CD4-positive, CD25-positive, alpha-beta regulatory T cell (primary cell): ENCODE results near the gene NTM. TPM values are rescaled to one million over a fixed set of nuclear protein-coding genes. Genes with fewer than 3 reads are reported as not detected.

Experiments used
- ATAC-seq, 2 donors: fragments of 150-1000 bp; cut with Tn5 transposase; one replicate each; pipeline ENCODE4 v1.10.0; 2021; ENCODE audit warnings: low read depth in 2 of 2, moderate number of reproducible peaks in 2 of 2, moderate library complexity in 1 of 2
- DNase-seq, 3 donors: peaks; one replicate each; pipeline versions ENCODE4 v3.0.0 to v3.0.0-alpha.2; 2012 to 2022; ENCODE audit warnings: mixed read lengths in 1 of 3
- H3K27ac ChIP-seq: one replicate; pipeline ENCODE4 v1.7.0; 2013; ENCODE audit warnings: mild to moderate bottlenecking, low read length; ENCODE audit not compliant: insufficient read depth, poor library complexity, severe bottlenecking
- H3K27me3 ChIP-seq: one replicate; pipeline ENCODE4 v1.7.0; 2013; ENCODE audit warnings: low read length; ENCODE audit not compliant: control insufficient read depth, insufficient read depth
- H3K36me3 ChIP-seq: one replicate; pipeline ENCODE4 v1.7.0; 2013; ENCODE audit warnings: mild to moderate bottlenecking, low read length, moderate library complexity; ENCODE audit not compliant: control insufficient read depth, insufficient read depth
- H3K4me1 ChIP-seq: 2 replicates; pipeline ENCODE4 v1.7.0; 2013; ENCODE audit warnings: mild to moderate bottlenecking, low read length; ENCODE audit not compliant: insufficient read depth, control insufficient read depth, poor library complexity, severe bottlenecking
- H3K4me3 ChIP-seq: one replicate; pipeline ENCODE4 v1.7.0; 2013; ENCODE audit warnings: low read depth, mild to moderate bottlenecking, low read length, moderate library complexity
- H3K9me3 ChIP-seq, 2 experiments: 1 replicate in 1 of 2; 2 replicates in 1 of 2; pipeline ENCODE4 v1.7.0; 2013; ENCODE audit warnings: low read length in 2 of 2, mild to moderate bottlenecking in 1 of 2, moderate library complexity in 1 of 2; ENCODE audit not compliant: control insufficient read depth in 2 of 2
- H3K27ac Mint-ChIP-seq, 3 donors: one replicate each; pipeline ENCODE4 v1.8.0; 2020 to 2022; ENCODE audit warnings: mild to moderate bottlenecking in 3 of 3, mixed read lengths in 3 of 3, moderate library complexity in 2 of 3
- H3K27me3 Mint-ChIP-seq: one replicate; pipeline ENCODE4 v1.8.0; 2022; ENCODE audit warnings: mild to moderate bottlenecking, mixed read lengths
- H3K36me3 Mint-ChIP-seq: one replicate; pipeline ENCODE4 v1.8.0; 2020; ENCODE audit warnings: mixed read lengths
- H3K4me1 Mint-ChIP-seq, 4 donors: one replicate each; pipeline ENCODE4 v1.8.0; 2020 to 2022; ENCODE audit warnings: mixed read lengths in 4 of 4, mild to moderate bottlenecking in 1 of 4
- H3K4me3 Mint-ChIP-seq, 4 donors: one replicate each; pipeline ENCODE4 v1.8.0; 2020 to 2022; ENCODE audit warnings: mild to moderate bottlenecking in 4 of 4, mixed read lengths in 4 of 4, moderate library complexity in 3 of 4
- H3K9me3 Mint-ChIP-seq, 7 donors: one replicate each; pipeline ENCODE4 v1.8.0; 2020 to 2022; ENCODE audit warnings: mixed read lengths in 7 of 7, mild to moderate bottlenecking in 3 of 7, moderate library complexity in 2 of 7
- polyA plus RNA-seq, 4 donors: library from polyadenylated mRNA; unstranded; fragments of 300-500 nt; fragmentation: Illumina TruSeq; gene quantifications; one replicate each; pipeline ENCODE4 v1.2.3, GENCODE V29; 2021
- total RNA-seq: library from RNA; stranded (reverse); gene quantifications from one replicate; pipeline ENCODE4 v1.2.3, GENCODE V29; 2022

NTM gene
- total and polyA plus RNA-seq, 5 donors from 2014 or later, result 1.3 TPM; not detected in 4

DNA sequence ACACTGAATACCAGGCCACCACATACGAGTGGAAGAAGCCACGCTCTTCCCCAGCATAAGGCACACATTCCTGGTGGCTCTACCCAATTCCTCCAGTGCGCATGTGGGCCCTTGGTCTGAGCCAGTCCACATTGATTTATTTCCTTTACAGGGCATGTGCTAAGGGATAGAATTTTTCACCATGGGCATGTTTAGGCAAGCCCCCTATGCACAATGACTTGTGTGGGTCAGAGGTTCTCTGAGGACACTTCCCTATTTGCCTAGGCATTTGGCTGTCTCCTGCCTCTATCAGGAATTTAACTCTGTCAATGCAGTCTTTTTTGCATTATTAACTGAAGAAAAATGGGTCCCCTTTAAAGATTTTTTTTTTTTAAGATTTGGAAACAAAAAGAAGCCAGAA lies 718.1 kb downstream of the NTM start:
- no peaks in the 10 kb centered on the region for H3K36me3 Mint-ChIP-seq
- Histone ChIP-seq H3K27ac (no peak overlapping the region), H3K9me3 (peaks cover 6 to 10% of the 10 kb centered on the region in 2 experiments), H3K27me3 (no peaks in the 10 kb centered on the region), H3K36me3 (no peaks in the 10 kb centered on the region), H3K4me3 (no peak overlapping the region), H3K4me1 (no peaks in the 10 kb centered on the region)
- ATAC-seq (no peak), DNase-seq (no peak)
- peaks cover 0 to 15% (median 4%) of the 10 kb centered on the region in 7 donors for H3K9me3 Mint-ChIP-seq
- no peaks in the 10 kb centered on the region for H3K4me1 Mint-ChIP-seq
- no peak overlapping the region for H3K4me3 Mint-ChIP-seq
- H3K27me3 Mint-ChIP-seq, result no peaks in the 10 kb centered on the region
- H3K27ac Mint-ChIP-seq, result no peak overlapping the region

DNA sequence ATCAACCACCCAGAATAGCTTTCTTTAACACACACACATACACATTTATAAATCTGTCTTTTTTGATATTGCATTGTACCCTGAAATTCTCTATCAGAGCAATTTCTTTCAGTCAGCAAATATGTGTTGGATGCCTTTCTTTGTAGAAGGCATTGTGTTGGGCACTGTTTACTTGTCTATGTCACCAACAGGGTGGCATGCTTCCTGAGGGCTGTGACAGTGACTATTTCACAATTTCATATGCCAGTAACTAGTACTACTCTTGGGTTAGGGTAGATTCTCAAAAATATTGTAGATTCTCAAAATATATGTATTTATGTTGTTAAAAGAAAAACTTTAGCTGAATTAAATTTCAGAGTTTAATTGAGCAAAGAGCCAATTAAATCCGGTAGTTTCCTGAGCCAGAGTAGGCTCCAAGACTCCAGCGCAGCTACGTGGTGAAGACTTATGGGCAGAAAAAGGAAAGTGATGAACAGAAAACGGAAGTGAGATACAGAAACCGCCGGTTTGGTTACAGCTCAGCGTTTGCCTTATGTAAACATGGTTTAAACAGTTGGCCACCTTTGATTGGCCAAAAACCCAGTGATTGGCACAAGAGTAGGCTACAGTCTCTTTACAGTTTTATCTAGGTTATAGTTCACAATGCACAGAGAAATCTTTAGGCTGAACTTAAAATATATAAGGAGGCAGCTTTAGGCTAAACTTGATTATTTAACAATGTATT lies 723.3 kb downstream of the NTM start:
- ATAC-seq, result no peak
- no peak overlapping the region for H3K27ac ChIP-seq
- no peaks in the 10 kb centered on the region for H3K4me1 ChIP-seq
- Mint-ChIP-seq H3K27ac (no peak overlapping the region), H3K9me3 (peaks cover 0 to 4% (median 0%) of the 10 kb centered on the region in 7 donors), H3K27me3 (no peaks in the 10 kb centered on the region), H3K4me3 (no peak overlapping the region), H3K36me3 (no peaks in the 10 kb centered on the region), H3K4me1 (no peaks in the 10 kb centered on the region)
- H3K36me3 ChIP-seq, result no peaks in the 10 kb centered on the region
- no peaks in the 10 kb centered on the region for H3K27me3 ChIP-seq
- no peaks in the 10 kb centered on the region for H3K9me3 ChIP-seq
- no peak overlapping the region for H3K4me3 ChIP-seq
- DNase-seq, result no peak

DNA sequence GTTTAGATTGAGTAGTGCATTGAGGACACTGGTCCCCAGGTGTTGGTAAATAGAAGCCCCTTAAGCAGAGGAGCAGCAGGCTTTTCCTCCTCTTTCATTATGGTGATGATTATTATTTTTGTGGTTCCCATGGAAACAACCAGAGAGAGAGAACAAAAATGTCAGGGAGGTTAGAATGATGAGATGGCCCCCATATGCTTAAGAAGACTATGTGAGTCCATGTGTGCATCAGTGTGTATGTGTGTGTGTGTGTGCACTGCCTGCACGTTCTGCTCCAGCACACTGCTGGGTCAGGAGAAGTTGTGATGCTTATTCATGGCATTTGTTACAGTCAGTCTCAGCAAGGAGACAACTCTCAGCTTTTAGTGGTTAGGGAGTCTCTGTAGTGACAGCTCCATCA lies 724.2 kb downstream of the NTM start:
- no peak overlapping the region for H3K27ac Mint-ChIP-seq
- Histone ChIP-seq H3K27ac (no peak overlapping the region), H3K27me3 (no peaks in the 10 kb centered on the region), H3K9me3 (no peaks in the 10 kb centered on the region), H3K4me3 (no peak overlapping the region), H3K4me1 (no peaks in the 10 kb centered on the region), H3K36me3 (no peaks in the 10 kb centered on the region)
- ATAC-seq, result no peak
- H3K4me3 Mint-ChIP-seq, result no peak overlapping the region
- no peaks in the 10 kb centered on the region for H3K4me1 Mint-ChIP-seq
- peaks cover 0 to 4% (median 0%) of the 10 kb centered on the region in 7 donors for H3K9me3 Mint-ChIP-seq
- H3K27me3 Mint-ChIP-seq, result no peaks in the 10 kb centered on the region
- DNase-seq, result no peak
- no peaks in the 10 kb centered on the region for H3K36me3 Mint-ChIP-seq

GRCh38 chr11:132095230-132096131 lies 725.1 kb downstream of the NTM start:
- Histone ChIP-seq H3K4me3 (no peak overlapping the region), H3K36me3 (no peaks in the 10 kb centered on the region), H3K27ac (no peak overlapping the region), H3K27me3 (no peaks in the 10 kb centered on the region), H3K4me1 (no peaks in the 10 kb centered on the region), H3K9me3 (no peaks in the 10 kb centered on the region)
- Mint-ChIP-seq H3K36me3 (no peaks in the 10 kb centered on the region), H3K4me3 (no peak overlapping the region), H3K9me3 (peaks cover 0 to 3% (median 0%) of the 10 kb centered on the region in 7 donors), H3K27ac (no peak overlapping the region), H3K27me3 (no peaks in the 10 kb centered on the region), H3K4me1 (peaks cover 0 to 2% (median 0%) of the 10 kb centered on the region in 4 donors)
- DNase-seq (no peak), ATAC-seq (no peak)

GRCh38 chr11:132096132-132096825 lies 725.9 kb downstream of the NTM start:
- ATAC-seq (no peak), DNase-seq (no peak)
- no peak overlapping the region for H3K4me3 Mint-ChIP-seq
- no peak overlapping the region for H3K27ac Mint-ChIP-seq
- no peak overlapping the region for H3K4me3 ChIP-seq
- peaks cover 0 to 4% (median 0%) of the 10 kb centered on the region in 7 donors for H3K9me3 Mint-ChIP-seq
- no peaks in the 10 kb centered on the region for H3K27me3 ChIP-seq
- H3K9me3 ChIP-seq, result no peaks in the 10 kb centered on the region
- no peaks in the 10 kb centered on the region for H3K27me3 Mint-ChIP-seq
- no peaks in the 10 kb centered on the region for H3K4me1 ChIP-seq
- H3K36me3 Mint-ChIP-seq, result no peaks in the 10 kb centered on the region
- H3K4me1 Mint-ChIP-seq, result peaks cover 0 to 2% (median 0%) of the 10 kb centered on the region in 4 donors
- no peak overlapping the region for H3K27ac ChIP-seq
- no peaks in the 10 kb centered on the region for H3K36me3 ChIP-seq

- Mint-ChIP-seq H3K9me3 (peaks cover 0 to 4% (median 0%) of the 10 kb centered on the region in 7 donors), H3K4me1 (peaks cover 0 to 2% (median 0%) of the 10 kb centered on the region in 4 donors), H3K27me3 (no peaks in the 10 kb centered on the region), H3K27ac (no peak overlapping the region), H3K36me3 (no peaks in the 10 kb centered on the region), H3K4me3 (no peak overlapping the region)
- no peak for ATAC-seq
- H3K27me3 ChIP-seq, result no peaks in the 10 kb centered on the region
- no peak overlapping the region for H3K27ac ChIP-seq
- H3K4me3 ChIP-seq, result no peak overlapping the region
- no peaks in the 10 kb centered on the region for H3K4me1 ChIP-seq
- H3K9me3 ChIP-seq, result no peaks in the 10 kb centered on the region
- H3K36me3 ChIP-seq, result no peaks in the 10 kb centered on the region
- no peak for DNase-seq
Measured at GRCh38 chr11:132099692-132100091, 729.3 kb downstream of the NTM start.

DNA sequence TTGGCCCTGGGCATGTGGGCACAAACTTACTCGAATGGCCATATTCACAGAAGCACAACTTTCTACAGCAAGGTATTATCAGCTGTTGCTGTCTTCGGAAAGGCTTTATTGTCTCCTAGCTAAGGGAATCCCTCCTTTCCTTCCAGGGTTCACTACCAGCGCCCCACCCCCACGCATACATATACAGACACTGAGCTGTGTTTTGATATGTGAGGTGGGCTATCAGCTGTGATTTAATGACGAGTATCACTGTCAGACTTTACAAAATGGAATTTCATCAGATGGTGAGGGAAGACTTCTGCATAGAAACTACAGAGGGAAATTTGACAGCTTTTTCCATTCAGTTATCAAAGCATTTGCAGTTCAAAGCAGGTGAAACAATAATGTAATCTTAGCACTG lies 730.2 kb downstream of the NTM start:
- H3K9me3 ChIP-seq, result no peaks in the 10 kb centered on the region
- ATAC-seq, result no peak
- no peak overlapping the region for H3K27ac ChIP-seq
- H3K4me1 Mint-ChIP-seq, result peaks cover 0 to 2% (median 0%) of the 10 kb centered on the region in 4 donors
- H3K4me3 Mint-ChIP-seq, result no peak overlapping the region
- peaks cover 0 to 4% (median 0%) of the 10 kb centered on the region in 7 donors for H3K9me3 Mint-ChIP-seq
- H3K4me3 ChIP-seq, result no peak overlapping the region
- no peaks in the 10 kb centered on the region for H3K27me3 ChIP-seq
- H3K4me1 ChIP-seq, result no peaks in the 10 kb centered on the region
- no peak overlapping the region for H3K27ac Mint-ChIP-seq
- no peak for DNase-seq
- H3K27me3 Mint-ChIP-seq, result no peaks in the 10 kb centered on the region
- no peaks in the 10 kb centered on the region for H3K36me3 ChIP-seq
- H3K36me3 Mint-ChIP-seq, result no peaks in the 10 kb centered on the region
